Stimulated activated CD8-positive, alpha-beta memory T cell treated with anti-CD3 and anti-CD28 coated beads, Interleukin-4, amount 100 ng/mL, for 4 hours (primary cell): Measurements from ENCODE around the gene RAB11FIP3.
"Not testable (repeated sequence)": the region's sequence is repeated elsewhere in the genome, so short reads cannot be mapped to it uniquely, and the experiment has no call there.

Experiments
- DNase-seq, 2 donors: peaks; one replicate each; pipeline ENCODE4 v3.0.0-alpha.2; 2020; ENCODE audit warnings: low read depth in 2 of 2, low spot score in 1 of 2

Gene RAB11FIP3

DNA sequence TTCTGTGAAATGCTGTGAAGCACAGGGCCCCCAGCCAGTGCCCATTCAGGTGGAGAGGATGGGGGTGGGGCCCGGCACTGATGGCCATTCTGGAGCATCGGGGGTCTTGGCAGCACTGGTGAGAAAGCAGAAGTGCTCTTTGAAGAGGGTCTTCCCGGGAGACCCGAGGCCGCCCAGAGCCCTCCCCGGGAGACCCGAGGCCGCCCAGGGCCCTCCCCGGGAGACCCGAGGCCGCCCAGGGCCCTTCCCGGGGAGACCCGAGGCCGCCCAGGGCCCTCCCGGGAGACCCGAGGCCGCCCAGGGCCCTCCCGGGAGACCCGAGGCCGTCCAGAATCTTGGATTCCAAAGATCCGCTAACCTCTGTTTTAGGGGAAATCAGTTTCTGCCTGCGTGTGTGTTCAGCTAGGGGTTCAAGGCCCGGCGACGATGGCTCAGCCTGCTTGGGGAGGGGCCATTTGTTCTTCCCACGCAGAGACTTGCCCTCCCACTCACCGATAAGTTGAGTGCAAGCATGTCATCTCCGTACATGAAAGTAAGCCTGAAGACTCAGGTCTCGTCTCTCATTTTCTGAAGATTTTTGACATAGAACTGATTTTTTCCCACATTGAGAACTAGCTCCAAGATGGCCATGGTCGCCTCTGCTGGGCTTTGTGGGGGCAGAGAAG, 66.9 kb downstream of the RAB11FIP3 start:
- no peak for DNase-seq

DNA sequence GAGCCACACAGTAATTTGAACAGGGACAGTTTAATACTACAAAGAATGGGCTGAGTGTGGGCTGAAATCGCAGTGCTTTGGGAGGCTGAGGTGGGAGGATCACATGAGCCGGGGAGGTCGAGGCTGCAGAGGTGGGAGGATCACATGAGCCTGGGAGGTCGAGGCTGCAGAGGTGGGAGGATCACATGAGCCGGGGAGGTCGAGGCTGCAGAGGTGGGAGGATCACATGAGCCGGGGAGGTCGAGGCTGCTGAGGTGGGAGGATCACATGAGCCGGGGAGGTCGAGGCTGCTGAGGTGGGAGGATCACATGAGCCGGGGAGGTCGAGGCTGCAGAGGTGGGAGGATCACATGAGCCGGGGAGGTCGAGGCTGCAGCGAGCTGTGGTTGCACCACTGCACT, 69.2 kb downstream of the RAB11FIP3 start:
- not testable (repeated sequence) for DNase-seq

- DNase-seq: no peak
Observed at GRCh38 chr16:495127-495748, 69.8 kb downstream of the RAB11FIP3 start.

DNA sequence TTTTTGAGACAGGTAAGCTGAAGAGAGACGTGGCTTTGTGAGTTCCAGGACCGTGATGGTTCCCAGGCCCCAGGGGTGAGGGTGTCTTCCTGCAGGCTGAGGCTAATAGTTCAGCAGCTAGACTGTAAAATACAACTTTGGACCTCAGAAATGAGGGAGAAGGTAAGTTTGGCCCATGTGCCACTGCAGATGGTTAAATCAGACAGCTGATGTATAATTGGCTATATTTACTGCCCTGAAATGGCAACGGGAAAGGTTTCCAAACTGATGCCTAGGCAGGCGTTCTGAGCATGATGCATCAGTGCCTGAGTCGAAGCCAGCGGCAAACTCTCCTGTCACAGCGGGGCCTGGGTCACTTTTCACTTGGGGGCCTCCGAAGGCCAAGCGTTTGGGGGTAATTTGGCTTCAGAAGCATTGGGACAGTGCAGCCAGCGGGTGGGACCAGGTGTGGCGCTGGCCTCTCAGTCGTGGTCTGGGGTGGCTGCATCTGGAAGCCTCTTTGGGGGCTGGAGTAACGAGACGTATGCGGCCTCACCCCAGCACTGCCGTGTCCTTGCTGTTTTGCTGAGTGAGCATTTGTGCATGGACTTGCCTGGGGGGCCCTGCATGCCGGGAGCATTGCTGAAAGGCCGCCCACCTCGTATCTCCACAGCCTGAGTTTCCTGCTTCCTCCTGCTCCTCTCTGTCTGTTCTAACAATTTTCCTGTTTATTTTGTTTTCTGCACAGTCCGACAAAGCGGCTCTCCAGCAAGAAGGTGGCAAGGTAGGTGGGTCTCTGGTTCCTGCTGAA, 70.8 kb downstream of the RAB11FIP3 start:
- DNase-seq: no peak

DNA sequence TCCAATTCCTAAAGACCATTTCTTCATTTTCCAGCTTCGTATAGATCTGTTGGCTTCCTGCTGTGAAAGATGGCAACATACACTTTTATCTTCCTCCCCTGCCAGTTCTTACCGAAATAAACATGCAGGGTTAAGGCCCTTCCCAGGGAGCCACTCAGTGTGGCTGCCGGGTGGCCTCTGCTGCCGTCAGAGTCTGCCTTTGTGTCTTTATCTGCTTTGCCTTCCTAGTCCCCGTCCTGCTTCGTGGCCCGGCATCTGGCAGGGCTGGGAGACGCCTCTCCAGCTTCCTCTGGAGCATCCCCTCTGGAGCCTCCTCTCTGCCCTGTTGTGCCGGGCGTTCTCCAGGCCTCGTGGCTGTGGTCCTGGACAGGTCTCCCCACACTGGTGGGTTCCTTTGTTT, 71.8 kb downstream of the RAB11FIP3 start:
- no peak for DNase-seq

DNA sequence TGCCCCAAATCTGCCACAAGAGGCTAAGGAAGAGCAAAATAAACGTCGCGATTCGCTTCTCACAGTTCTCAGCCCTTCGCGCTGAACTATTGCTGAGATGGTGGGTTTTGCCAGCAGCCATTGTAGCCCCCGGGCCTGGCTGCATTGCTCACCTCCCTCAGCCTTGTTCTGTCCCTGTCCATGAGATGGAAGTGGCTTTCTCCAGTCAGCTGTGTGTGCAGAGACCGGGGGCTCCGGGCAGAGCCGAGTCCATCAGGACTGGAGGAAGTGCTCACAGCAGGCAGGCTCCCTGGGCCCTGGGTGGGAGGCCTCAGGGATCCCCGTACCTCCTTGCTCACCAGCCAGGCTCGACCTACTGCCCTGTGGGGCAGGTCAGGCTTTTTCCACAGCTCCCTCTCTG, 74.5 kb downstream of the RAB11FIP3 start:
- DNase-seq: no peak

DNA sequence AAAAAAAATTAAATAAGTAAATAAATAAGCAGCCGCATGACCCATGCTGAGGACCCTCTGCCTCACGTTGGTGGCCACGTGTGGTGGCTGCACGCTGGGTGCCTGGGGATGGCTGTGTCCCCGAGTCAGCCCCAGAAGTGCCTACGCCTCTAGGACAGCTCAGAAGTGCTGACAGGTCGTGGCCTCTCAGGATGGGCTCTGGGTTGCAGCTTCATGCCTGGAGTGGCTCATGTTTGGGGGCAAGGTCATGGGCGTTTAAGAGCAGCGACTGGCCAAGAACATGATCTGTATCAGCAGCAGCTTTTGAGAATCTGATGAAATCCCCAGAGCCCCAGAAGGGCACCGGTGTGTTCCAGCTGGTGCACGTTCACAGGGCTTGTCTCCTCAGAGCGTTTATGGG, 75.3 kb downstream of the RAB11FIP3 start:
- no peak for DNase-seq

GRCh38 chr16:502179-502943, 76.9 kb downstream of the RAB11FIP3 start:
- no peak for DNase-seq

GRCh38 chr16:503150-504071, 78.0 kb downstream of the RAB11FIP3 start:
- no peak for DNase-seq

DNA sequence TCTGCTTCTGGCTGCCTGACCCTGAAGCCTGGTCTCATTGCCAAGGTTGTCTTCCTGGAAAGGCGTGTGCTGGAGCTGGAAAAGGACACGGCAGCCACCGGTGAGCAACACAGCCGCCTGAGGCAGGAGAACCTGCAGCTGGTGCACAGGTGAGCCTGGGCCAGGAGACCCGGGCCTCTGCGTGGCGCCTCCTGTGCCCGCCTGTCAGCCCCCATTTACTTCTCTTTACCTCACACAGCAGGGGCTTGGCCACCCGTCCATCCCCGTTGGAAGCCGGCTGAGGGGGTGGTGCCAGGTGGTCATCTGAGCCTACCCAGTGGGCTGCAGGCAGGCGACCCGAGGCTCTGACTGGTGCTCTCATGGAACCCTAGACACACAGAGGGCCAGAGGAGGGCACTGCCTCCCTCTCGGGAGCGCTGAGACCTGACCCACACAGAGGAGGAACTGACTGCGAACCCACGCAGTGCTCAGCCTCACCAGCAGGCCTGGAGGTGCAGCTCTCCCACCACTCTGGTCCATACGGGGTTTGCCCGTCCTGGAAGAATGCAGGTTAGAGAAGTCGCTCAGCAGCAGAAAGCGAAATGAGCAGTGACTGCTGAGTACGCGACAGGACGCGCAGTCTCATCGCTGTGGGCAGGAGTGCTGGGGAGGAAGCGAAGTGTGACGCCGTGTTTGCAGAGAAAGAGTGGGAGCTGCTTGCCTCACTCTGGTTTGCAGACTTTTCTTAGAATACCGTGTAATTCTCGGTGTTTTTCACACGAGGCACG, 80.2 kb downstream of the RAB11FIP3 start:
- DNase-seq: no peak

DNA sequence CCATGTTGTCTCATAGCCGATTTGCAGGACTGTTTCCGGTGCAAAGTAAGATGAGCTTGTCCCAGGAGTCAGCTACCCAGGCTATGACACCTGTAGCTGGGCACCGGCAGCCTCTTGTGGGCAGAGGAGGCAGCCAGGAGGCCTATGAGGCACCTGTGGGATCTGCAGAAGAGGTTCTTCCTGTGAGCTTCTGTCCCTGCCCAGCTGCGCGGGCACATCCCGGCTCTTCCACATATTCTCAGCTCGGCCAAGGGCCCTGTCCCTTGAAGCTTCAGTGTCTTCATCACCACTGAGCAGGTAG, 80.7 kb downstream of the RAB11FIP3 start:
- no peak for DNase-seq

- DNase-seq: not testable (repeated sequence)
Observed at GRCh38 chr16:507527-507926, 82.1 kb downstream of the RAB11FIP3 start.

- DNase-seq: no peak
Observed at GRCh38 chr16:507996-508395, 82.5 kb downstream of the RAB11FIP3 start.

DNA sequence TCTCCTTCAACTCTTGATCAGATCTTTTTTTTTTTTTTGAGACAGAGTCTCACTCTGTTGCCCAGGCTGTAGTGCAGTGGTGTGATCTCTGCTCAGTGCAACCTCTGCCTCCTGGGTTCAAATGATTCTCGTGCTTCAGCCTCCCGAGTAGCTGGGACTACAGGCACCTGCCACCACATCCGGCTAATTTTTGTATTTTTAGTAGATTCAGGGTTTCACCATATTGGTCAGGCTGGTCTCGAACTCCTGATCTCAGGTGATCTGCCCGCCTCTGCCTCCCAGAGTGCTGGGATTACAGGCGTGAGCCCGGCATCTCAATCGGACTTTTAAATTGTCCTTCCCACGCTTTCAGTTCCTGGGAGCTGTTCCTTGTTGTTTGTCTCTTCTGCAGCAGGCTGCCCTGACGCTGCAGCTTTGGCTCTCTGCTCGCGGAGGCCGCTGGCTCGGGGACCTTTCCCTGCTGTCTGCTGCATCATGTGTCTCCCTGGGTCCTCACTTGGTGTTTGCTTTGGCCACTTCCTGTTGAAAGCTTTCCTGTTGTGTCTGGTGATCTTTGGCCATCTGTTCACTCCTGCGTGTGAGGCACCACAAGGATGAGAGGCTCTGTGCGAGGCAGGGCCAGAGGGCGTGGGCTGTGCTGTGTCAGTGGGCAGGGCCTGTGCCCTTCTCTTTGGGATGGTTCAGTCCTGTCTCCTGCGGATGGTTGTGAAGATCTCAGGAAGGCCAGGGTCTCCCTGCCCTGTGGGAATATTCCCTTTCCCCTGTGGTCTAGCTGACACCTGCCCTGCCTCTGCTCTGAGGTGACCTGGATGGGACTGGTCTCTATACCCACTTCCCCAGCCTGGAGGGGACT, 83.7 kb downstream of the RAB11FIP3 start:
- no peak for DNase-seq

DNA sequence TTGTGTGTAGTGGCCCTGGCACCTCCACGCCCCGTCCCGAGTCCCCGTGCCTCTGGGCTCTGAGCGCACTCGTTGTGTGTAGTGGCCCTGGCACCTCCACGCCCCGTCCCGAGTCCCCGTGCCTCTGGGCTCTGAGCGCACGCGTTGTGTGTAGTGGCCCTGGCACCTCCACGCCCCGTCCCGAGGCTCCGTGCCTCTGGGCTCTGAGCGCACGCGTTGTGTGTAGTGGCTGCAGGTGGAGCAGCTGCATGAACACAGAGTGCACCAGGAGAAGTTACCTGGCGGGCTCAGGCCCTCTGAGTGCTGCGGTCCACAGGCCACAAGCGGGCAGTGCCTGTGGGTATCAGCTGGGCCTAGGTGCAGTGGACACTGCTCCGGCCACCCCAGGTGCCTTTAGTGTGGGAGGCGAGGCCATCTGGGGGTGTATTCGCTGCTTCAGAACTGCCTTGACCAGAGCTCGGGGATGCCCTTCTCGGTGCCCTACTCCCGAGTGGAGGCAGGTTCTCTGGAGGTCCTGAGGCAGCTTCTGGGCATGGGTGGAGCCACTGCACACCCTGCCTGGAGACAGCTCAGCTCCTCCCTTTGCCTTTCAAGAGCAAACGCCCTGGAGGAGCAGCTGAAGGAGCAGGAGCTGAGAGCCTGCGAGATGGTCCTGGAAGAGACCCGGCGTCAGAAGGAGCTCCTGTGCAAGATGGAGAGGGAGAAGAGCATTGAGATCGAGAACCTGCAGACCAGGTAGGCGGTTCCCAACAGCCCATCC, 84.8 kb downstream of the RAB11FIP3 start:
- DNase-seq: no peak

DNA sequence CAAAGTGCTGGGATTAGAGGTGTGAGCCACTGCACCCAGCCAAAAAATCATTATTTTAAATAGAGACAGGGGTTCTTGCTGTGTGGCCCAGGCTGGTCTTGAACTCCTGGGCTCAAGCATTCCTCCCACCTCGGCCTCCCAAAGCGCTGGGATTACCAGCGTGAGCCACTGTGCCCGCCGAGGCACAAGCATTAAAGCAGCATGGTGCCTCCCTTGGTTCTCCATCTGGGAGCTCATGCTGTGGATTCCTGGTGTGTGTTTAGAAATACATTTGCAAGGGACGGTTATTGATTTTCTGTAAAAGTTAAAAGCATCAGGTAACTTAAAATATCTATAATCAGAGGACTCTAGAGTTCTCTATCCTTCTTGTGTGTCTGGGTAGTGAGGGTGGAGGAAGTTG, 87.4 kb downstream of the RAB11FIP3 start:
- DNase-seq: no peak

GRCh38 chr16:513950-514349, 88.5 kb downstream of the RAB11FIP3 start:
- DNase-seq: no peak

- no peak for DNase-seq
Observed at GRCh38 chr16:515175-515938, 89.9 kb downstream of the RAB11FIP3 start.
